Dendritic cell treated with granulocyte-macrophage colony-stimulating factor and Interleukin-4, amounts not matched to agents 40 ng/mL and 50 ng/mL, for 4 days (primary cell): ENCODE measurements around the gene BANK1.
"Not testable (repeated sequence)": the region's sequence is repeated elsewhere in the genome, so short reads cannot be mapped to it uniquely, and the experiment has no call there.

Experiments
- H3K27ac Mint-ChIP-seq: one replicate; pipeline ENCODE4 v1.8.0; 2022; ENCODE audit warnings: mild to moderate bottlenecking, mixed read lengths
- H3K27me3 Mint-ChIP-seq: one replicate; pipeline ENCODE4 v1.8.0; 2022; ENCODE audit warnings: mild to moderate bottlenecking, mixed read lengths
- H3K36me3 Mint-ChIP-seq: one replicate; pipeline ENCODE4 v1.8.0; 2022; ENCODE audit warnings: low read depth, mixed read lengths
- H3K4me1 Mint-ChIP-seq: one replicate; pipeline ENCODE4 v1.8.0; 2022; ENCODE audit warnings: low read depth, mixed read lengths
- H3K4me3 Mint-ChIP-seq: one replicate; pipeline ENCODE4 v1.8.0; 2022; ENCODE audit warnings: mild to moderate bottlenecking, moderate library complexity, mixed read lengths
- H3K9me3 Mint-ChIP-seq: one replicate; pipeline ENCODE4 v1.8.0; 2022; ENCODE audit warnings: mixed read lengths
- intact Hi-C: fragments of 100-400 bp; cut with micrococcal nuclease; formaldehyde crosslinking; loops from one replicate; pipeline ENCODE4 v1.15.0; 2022

Gene BANK1

DNA sequence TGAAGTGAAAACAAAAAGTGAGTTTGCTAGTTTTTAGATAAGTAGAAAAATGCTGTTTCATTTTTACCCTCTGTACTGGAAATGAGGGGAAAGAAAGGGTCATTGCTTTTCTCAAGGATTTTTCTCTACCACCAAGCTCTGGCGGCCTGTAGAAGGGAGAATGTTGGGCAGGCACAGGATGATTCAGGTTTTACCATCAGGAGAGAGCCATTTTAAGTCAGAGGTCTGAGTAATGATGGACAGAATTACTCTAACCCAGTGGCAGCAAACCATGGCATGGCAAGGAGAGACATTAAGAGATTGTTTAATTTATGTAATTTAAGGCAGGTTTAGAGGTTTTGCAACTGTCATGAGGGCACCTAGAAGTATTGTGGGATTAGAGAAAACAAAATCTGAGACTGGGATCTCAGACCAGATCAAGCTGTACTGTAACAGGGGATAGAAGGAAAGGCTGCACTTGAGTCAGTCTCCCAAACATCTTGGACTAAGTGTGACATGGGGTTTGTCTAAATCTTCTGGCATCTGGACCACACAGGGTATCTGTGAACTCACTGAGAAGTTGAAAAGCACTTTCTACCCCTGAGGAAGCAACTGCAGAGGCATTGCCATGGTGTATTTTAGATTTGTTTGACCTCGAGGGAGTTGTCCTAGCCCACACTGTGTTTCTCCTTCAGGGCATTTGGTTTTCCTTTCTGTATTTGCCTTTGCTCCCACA lies 81.6 kb downstream of the BANK1 start:
- no peak overlapping the region for H3K4me3 Mint-ChIP-seq
- intact Hi-C loops, result no loop called here
- no peaks in the 10 kb centered on the region for H3K27me3 Mint-ChIP-seq
- H3K4me1 Mint-ChIP-seq, result no peaks in the 10 kb centered on the region
- no peaks in the 10 kb centered on the region for H3K36me3 Mint-ChIP-seq
- H3K9me3 Mint-ChIP-seq, result peaks cover 12% of the 10 kb centered on the region
- no peak overlapping the region for H3K27ac Mint-ChIP-seq

DNA sequence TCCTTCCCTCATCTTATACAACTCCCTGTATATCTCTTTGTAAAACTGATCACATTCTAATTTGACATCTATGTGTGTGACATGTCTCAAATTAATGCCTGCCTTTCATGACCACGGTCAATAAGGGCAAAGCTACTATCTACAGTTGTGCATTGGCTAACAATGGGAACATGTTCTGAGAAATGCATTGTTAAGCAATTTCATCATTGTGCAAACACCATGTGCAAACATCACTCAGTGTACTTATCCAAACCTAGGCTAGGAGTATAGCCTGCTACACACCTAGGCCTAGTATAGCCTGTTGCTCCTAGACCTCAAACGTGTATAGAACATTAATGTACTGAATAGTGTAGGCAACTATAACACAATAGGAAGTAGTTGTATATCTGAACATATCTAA lies 95.0 kb downstream of the BANK1 start:
- Mint-ChIP-seq H3K27me3 (no peaks in the 10 kb centered on the region), H3K4me3 (no peak overlapping the region), H3K27ac (no peak overlapping the region), H3K9me3 (peaks cover 8% of the 10 kb centered on the region), H3K36me3 (no peaks in the 10 kb centered on the region), H3K4me1 (no peaks in the 10 kb centered on the region)
- intact Hi-C loops, result no loop called here

DNA sequence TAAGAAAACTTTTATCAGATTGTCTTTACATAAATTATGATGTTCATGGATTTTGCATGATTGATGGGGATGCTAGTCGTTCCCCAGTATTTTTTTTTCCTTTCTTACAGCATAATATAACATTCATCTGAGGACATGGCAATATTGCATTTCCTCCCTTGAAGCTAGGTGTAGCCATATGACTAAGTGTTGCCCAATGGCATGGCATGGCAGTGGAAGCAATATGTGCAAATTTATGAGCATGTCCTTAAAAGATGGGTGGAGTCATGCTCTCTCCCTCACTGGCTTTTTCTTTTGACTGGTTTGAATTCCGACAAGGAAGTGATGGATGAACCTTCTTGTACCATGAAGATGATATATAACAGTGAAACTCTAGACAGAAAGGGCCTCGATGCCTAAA lies 96.3 kb downstream of the BANK1 start:
- intact Hi-C loops, result no loop called here
- H3K27ac Mint-ChIP-seq, result no peak overlapping the region
- peaks cover 8% of the 10 kb centered on the region for H3K9me3 Mint-ChIP-seq
- H3K27me3 Mint-ChIP-seq, result no peaks in the 10 kb centered on the region
- H3K36me3 Mint-ChIP-seq, result no peaks in the 10 kb centered on the region
- H3K4me1 Mint-ChIP-seq, result no peaks in the 10 kb centered on the region
- no peak overlapping the region for H3K4me3 Mint-ChIP-seq

DNA sequence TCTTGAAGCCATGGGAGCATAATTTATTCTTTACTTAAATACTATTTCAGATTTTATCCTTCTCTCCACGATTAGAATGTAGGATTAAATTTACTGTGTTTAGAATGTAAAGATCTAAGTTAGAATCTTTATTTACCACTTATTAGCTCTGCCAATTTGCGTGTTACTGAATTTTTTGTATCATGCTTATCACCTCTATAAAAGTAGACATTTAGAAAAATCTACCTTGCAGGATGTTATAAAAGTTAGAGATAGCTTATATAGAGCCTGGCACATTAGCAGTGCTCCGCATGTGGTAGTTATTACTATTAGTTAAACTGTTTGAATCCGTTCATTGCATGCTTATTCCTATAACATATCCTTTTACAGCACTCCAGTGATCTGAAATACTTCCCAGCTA lies 97.9 kb downstream of the BANK1 start:
- no peak overlapping the region for H3K4me3 Mint-ChIP-seq
- H3K9me3 Mint-ChIP-seq, result peaks cover 8% of the 10 kb centered on the region
- H3K4me1 Mint-ChIP-seq, result no peaks in the 10 kb centered on the region
- H3K36me3 Mint-ChIP-seq, result no peaks in the 10 kb centered on the region
- no peak overlapping the region for H3K27ac Mint-ChIP-seq
- intact Hi-C loops, result no loop called here
- no peaks in the 10 kb centered on the region for H3K27me3 Mint-ChIP-seq

DNA sequence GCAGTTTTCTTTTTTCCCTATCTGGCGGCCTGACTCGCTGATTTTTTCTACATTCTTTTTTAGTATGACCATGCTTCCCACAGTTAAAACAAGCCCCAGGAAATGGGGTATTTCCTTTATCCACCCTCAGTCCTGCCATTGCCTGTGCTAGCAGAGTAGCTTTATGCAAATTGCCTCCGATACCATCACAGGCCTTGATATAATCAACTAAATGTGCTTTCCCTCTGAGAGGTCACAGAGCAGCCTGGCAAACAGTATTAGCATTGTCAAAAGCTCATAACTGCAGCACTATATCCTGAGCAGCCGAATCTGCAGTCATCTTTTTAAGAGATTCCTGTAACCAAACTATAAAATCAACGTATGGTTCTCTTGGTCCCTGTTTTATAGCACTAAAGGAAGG lies 115.0 kb downstream of the BANK1 start:
- H3K4me3 Mint-ChIP-seq, H3K4me1 Mint-ChIP-seq, H3K36me3 Mint-ChIP-seq, H3K27ac Mint-ChIP-seq, H3K27me3 Mint-ChIP-seq, intact Hi-C loops: not testable (repeated sequence)
- peaks cover 20% of the 10 kb centered on the region for H3K9me3 Mint-ChIP-seq

DNA sequence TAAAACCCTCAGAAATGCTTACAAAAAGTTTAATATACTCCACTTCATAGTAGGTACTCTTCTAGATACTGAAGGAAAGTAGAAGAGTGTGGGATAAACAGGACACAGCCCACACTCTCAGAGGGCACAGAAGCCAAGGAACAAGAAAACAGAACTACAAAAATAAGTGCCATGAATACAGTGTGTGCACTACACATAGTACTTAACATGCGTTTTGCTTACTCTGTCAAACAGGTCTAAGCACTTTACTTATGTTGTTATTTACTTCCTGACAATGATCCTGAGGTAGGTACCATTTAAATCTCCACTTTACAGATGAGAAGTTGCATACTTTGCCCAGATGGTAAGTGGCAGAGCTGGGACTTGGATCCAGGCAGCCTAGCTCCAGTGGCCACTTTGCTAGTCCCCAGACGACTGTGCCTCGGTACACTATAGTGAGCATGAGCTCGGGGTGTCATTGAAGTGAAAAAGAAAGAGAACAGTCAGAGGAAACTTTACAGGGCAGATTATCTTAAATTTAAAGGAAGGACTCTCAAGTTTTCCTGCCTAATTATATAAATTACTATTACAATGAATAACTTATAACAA lies 120.3 kb downstream of the BANK1 start:
- H3K27ac Mint-ChIP-seq, result no peak overlapping the region
- intact Hi-C loops, result no loop called here
- no peaks in the 10 kb centered on the region for H3K27me3 Mint-ChIP-seq
- H3K4me1 Mint-ChIP-seq, result no peaks in the 10 kb centered on the region
- no peak overlapping the region for H3K4me3 Mint-ChIP-seq
- H3K36me3 Mint-ChIP-seq, result no peaks in the 10 kb centered on the region
- peaks cover 20% of the 10 kb centered on the region for H3K9me3 Mint-ChIP-seq

DNA sequence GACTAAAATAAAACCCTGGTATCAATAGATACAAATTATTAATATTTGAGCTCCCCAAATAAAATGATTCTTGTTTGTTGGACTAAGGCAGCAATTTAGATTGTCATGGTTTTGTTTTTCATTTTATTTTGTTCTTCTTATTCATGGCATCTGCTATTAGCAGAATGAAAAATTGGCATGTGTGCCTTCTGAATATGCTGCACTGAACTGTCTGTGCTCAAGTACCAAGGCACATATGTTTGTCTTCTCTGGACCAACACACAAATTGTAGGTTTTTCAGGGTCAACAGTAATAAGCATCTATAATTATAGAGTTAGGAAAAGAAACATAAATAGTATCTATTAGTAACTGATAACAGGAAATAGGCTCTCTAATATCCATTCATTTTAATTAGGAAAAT lies 121.1 kb downstream of the BANK1 start:
- no peaks in the 10 kb centered on the region for H3K27me3 Mint-ChIP-seq
- intact Hi-C loops, result no loop called here

DNA sequence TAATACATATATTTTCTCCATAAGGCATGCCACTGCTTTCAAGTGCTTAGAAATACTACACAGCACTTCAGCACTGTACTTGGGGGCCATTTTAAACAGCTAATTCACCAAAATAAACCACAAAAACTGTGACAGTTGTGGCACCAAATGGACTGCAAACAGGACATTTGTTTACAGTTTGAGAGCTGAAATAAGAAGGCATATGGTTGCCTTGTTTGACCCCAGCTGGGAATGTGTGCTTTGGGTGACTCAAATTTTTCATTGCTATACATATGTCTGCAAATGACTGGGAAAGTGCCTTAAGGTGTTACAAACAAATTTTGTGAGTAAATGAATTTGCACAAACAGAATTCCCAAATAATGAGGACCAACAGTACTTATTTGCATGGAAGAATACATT lies 124.2 kb downstream of the BANK1 start:
- H3K27ac Mint-ChIP-seq, result no peak overlapping the region
- no peak overlapping the region for H3K4me3 Mint-ChIP-seq
- intact Hi-C loops, result no loop called here
- H3K9me3 Mint-ChIP-seq, result peaks cover 9% of the 10 kb centered on the region
- no peaks in the 10 kb centered on the region for H3K4me1 Mint-ChIP-seq
- H3K36me3 Mint-ChIP-seq, result no peaks in the 10 kb centered on the region
- H3K27me3 Mint-ChIP-seq, result no peaks in the 10 kb centered on the region

More for the DNA sequence above, 121.1 kb downstream of the BANK1 start:
- Mint-ChIP-seq H3K4me3 (no peak overlapping the region), H3K27ac (no peak overlapping the region), H3K36me3 (no peaks in the 10 kb centered on the region), H3K4me1 (no peaks in the 10 kb centered on the region), H3K9me3 (peaks cover 13% of the 10 kb centered on the region)

DNA sequence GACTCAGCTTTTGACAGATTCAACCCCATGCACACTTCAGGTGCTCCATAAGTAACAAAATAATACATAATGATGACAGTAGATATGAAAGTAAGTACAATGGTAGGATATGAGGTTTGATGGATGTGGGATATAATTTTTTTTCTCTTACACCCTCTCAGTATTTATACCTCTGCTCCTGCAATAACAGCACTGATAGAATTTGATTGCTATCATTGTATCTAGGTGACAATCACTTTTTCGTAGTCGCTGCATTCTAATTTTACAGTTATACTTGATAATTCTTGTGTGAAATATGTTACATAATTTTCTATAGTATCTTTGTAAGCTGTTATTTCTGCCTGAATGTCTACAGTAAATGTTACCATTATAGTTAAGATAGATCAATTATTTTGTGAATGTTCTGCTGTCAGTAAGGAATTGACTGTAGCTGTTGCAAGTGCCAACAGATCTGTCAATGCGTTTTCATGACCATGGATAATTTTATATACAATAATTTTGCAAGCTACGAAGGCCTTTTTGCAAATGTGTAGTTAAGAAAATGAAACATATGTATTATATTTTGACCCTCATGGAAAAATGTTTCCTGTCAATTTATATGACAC lies 128.9 kb downstream of the BANK1 start:
- Mint-ChIP-seq H3K9me3 (no peaks in the 10 kb centered on the region), H3K27ac (no peak overlapping the region), H3K4me3 (no peak overlapping the region), H3K27me3 (no peaks in the 10 kb centered on the region), H3K36me3 (no peaks in the 10 kb centered on the region), H3K4me1 (no peaks in the 10 kb centered on the region)
- intact Hi-C loops, result no loop called here

DNA sequence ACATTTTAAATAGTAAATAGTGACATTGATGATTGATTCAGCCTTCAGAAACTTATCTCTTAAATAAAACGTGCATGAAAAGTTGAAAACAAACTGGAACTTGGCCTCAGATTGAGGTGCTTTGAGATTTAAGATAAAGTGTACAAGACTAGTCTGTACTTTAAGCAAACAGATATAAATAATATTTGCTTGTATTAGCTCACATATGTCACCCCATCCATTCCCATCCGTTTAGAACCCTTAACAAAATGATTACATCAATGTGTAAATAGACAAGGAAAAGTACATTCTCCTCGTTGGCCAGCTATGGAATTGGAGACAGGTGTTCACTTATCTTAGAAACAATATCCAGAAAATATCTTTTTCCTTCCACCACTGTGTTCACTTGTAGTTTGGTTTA lies 130.8 kb downstream of the BANK1 start:
- Mint-ChIP-seq H3K4me3 (no peak overlapping the region), H3K27me3 (no peaks in the 10 kb centered on the region), H3K36me3 (no peaks in the 10 kb centered on the region), H3K4me1 (no peaks in the 10 kb centered on the region), H3K27ac (no peak overlapping the region), H3K9me3 (peaks cover under 1% of the 10 kb centered on the region)
- intact Hi-C loops, result no loop called here

DNA sequence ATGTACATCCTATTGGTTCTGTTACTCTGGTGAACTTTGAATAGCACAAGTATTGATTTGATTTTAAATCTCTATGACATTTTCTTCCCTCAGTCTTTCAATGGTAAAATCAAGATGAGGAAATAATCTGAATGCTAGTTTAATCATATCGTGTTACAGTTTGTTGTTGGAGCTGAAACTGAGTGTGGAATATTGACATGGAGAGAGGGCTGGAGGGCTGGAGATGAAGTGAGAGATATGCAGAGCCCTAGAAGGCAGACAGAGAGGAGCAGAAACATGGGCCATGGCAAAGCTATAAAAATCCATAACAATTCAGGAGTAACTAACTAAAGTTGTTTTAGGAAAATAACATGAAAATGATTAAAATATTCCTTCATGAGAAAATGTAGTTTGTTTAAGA lies 141.1 kb downstream of the BANK1 start:
- no peaks in the 10 kb centered on the region for H3K4me1 Mint-ChIP-seq
- no peak overlapping the region for H3K27ac Mint-ChIP-seq
- H3K27me3 Mint-ChIP-seq, result no peaks in the 10 kb centered on the region
- no peak overlapping the region for H3K4me3 Mint-ChIP-seq
- intact Hi-C loops, result no loop called here
- H3K9me3 Mint-ChIP-seq, result peaks cover 13% of the 10 kb centered on the region
- H3K36me3 Mint-ChIP-seq, result no peaks in the 10 kb centered on the region

DNA sequence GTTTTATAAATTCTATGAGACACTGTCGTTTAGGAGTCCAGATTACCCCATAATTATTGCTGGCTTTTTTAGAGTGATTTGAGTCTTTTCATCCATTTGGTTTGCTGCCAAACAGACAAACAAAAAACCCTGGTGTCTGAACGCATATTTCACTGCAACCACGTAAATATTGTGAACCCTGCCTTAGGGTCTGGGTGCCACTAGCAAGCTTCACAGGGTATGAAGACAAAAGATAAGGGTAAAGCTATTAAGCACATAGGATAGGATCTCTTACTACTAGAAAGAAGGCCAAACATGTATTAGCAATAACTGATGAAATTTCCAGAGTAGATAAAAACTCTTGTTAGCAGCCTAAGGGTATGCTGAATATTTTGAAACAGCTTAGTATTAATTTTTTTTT lies 143.3 kb downstream of the BANK1 start:
- H3K4me1 Mint-ChIP-seq, result no peaks in the 10 kb centered on the region
- H3K36me3 Mint-ChIP-seq, result no peaks in the 10 kb centered on the region
- no peak overlapping the region for H3K4me3 Mint-ChIP-seq
- H3K9me3 Mint-ChIP-seq, result no peaks in the 10 kb centered on the region
- intact Hi-C loops, result no loop called here
- no peaks in the 10 kb centered on the region for H3K27me3 Mint-ChIP-seq
- no peak overlapping the region for H3K27ac Mint-ChIP-seq

DNA sequence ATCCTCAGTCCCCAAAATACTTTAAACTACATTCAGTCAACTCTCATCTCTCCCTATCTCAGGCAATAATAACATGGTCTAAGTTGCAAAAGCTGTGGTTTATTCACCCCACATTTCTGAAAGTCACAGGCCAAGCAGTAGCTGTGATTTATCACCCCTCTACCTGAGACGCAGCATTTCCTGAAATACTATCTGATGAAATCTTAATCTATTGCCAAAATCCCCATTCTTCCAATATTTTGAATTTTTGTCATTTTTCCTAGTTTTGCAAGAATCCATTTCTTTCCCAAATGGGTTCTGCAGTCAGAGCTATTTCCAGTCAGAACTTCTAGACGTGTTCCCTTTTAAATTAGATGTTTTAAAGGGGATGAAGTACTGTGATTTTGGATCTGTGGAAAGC lies 148.3 kb downstream of the BANK1 start:
- Mint-ChIP-seq H3K27ac (no peak overlapping the region), H3K36me3 (no peaks in the 10 kb centered on the region), H3K4me1 (no peaks in the 10 kb centered on the region), H3K4me3 (no peak overlapping the region), H3K9me3 (no peaks in the 10 kb centered on the region), H3K27me3 (no peaks in the 10 kb centered on the region)
- intact Hi-C loops, result no loop called here

DNA sequence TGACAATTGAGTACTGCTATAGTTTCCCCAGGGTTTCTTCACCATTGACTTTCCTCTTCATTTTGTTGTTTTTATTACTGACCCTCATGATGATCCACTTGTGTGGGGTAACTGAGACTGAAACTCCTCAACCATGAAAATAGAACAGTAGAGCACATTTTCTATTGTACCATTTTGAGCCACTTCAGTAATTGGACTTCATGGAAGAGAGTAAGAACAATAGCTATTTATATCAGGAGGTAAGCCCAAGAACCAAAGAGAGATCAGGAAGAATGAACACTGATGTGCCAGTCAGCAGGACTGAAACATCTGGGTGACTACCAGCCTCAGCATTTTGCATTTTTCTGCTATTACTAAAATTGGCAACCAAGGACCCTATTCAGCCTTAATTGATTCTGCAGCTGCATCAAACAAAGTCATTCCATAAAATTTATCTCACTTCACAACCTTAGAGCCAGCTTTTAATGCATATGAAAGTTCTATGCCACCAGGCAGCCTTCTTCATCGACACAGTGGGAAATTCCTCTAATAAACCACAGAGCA lies 151.4 kb downstream of the BANK1 start:
- H3K9me3 Mint-ChIP-seq, result no peaks in the 10 kb centered on the region
- no peaks in the 10 kb centered on the region for H3K36me3 Mint-ChIP-seq
- no peak overlapping the region for H3K27ac Mint-ChIP-seq
- H3K27me3 Mint-ChIP-seq, result no peaks in the 10 kb centered on the region
- H3K4me1 Mint-ChIP-seq, result no peaks in the 10 kb centered on the region
- no peak overlapping the region for H3K4me3 Mint-ChIP-seq
- intact Hi-C loops, result no loop called here
